Endothelial cell of umbilical vein (primary cell): ENCODE results near the gene ADD1. TPM values are rescaled to one million over a fixed set of nuclear protein-coding genes. Genes with fewer than 3 reads are reported as not detected.

Experiments
- BruUV-seq: library from RNA; stranded (reverse); fragments of 400-500 nt; replicated peaks from 2 replicates; lab custom pipeline; 2021; lab: Mats Ljungman, UMichigan
- CTCF ChIA-PET: fragments of 300-600, 350-600 bp; sonication (Branson Sonifier 250); formaldehyde crosslinking; loops from one replicate; lab custom pipeline; 2021; ENCODE audit warnings: antibody characterized with exemption, inconsistent platforms; lab: Charles Lee
- POLR2A ChIA-PET: fragments of 300-600, 350-600 bp; sonication (Branson Sonifier 250); formaldehyde crosslinking; loops from one replicate; lab custom pipeline; 2021; ENCODE audit warnings: antibody characterized with exemption, inconsistent platforms; lab: Charles Lee
- DNase-seq: peaks from one replicate; pipeline ENCODE4 v3.0.0-alpha.2; 2011; ENCODE audit warnings: low read depth, low spot score
- FAIRE-seq: peaks from 2 replicates; lab custom pipeline; 2011; peaks lifted over from hg19 to GRCh38; lab: Jason Lieb, UNC
- H2AFZ ChIP-seq: 2 replicates; pipeline ENCODE4 v1.6.0; 2012; ENCODE audit warnings: low read depth, low read length, control low read depth, inconsistent platforms
- H3K27ac ChIP-seq: 2 replicates; pipeline ENCODE4 v1.5.1; 2011; ENCODE audit warnings: low read depth, mild to moderate bottlenecking, control low read depth, low read length, moderate library complexity; ENCODE audit not compliant: insufficient read depth
- H3K27me3 ChIP-seq, 2 experiments: 2 replicates each; pipeline versions ENCODE4 v1.6.0 to v1.6.1; 2011; ENCODE audit warnings: low read length in 2 of 2, mixed read lengths in 1 of 2; ENCODE audit not compliant: control insufficient read depth in 2 of 2, insufficient read depth in 2 of 2
- H3K36me3 ChIP-seq, 2 experiments: 2 replicates in 1 of 2; 3 replicates in 1 of 2; pipeline ENCODE4 v1.5.1; 2011; ENCODE audit warnings: low read length in 2 of 2, mild to moderate bottlenecking in 1 of 2, moderate library complexity in 1 of 2; ENCODE audit not compliant: control insufficient read depth in 2 of 2, insufficient read depth in 2 of 2; ENCODE audit errors: extremely low read depth in 1 of 2
- H3K4me1 ChIP-seq: 3 replicates; pipeline ENCODE4 v1.5.1; 2011; ENCODE audit warnings: mild to moderate bottlenecking, low read length; ENCODE audit not compliant: control insufficient read depth, insufficient read depth; ENCODE audit errors: extremely low read depth
- H3K4me2 ChIP-seq: 2 replicates; pipeline ENCODE4 v1.6.1; 2011; ENCODE audit warnings: low read length, control low read depth, mixed read lengths; ENCODE audit not compliant: insufficient read depth
- H3K4me3 ChIP-seq, 3 experiments: fragments of 200-600 bp in 1 of 3; sonication (generic), shearing (Covaris generic) in 1 of 3; replicated peaks in 1 of 3; 2 replicates each; pipeline ENCODE4 v1.5.1; 2011 to 2016; ENCODE audit warnings: control low read depth in 3 of 3, low read length in 3 of 3, mild to moderate bottlenecking in 2 of 3, inconsistent platforms in 1 of 3, low read depth in 1 of 3, moderate library complexity in 1 of 3; ENCODE audit not compliant: insufficient read depth in 1 of 3
- H3K79me2 ChIP-seq: 2 replicates; pipeline ENCODE4 v1.6.0; 2012; ENCODE audit warnings: low read length, inconsistent platforms; ENCODE audit not compliant: control insufficient read depth, insufficient read depth
- H3K9ac ChIP-seq: replicated peaks from 2 replicates; pipeline ENCODE3; 2011; ENCODE audit warnings: low read length, control low read depth; ENCODE audit not compliant: insufficient read depth; ENCODE audit errors: extremely low read depth
- H3K9me1 ChIP-seq: replicated peaks from 3 replicates; pipeline ENCODE4 v1.6.0; 2011; ENCODE audit warnings: mild to moderate bottlenecking, low read length; ENCODE audit not compliant: control insufficient read depth, insufficient read depth; ENCODE audit errors: extremely low read depth
- H3K9me3 ChIP-seq: replicated peaks from 2 replicates; pipeline ENCODE4 v1.5.1; 2012; ENCODE audit warnings: low read length, inconsistent platforms; ENCODE audit not compliant: control insufficient read depth, insufficient read depth
- H4K20me1 ChIP-seq: replicated peaks from 2 replicates; pipeline ENCODE3; 2011; ENCODE audit warnings: mild to moderate bottlenecking, low read length; ENCODE audit not compliant: control insufficient read depth, insufficient read depth; ENCODE audit errors: extremely low read depth
- EZH2 ChIP-seq: IDR thresholded peaks from 2 replicates; pipeline ENCODE4 v1.6.1; 2012; ENCODE audit warnings: borderline replicate concordance, low read depth, mild to moderate bottlenecking, moderate library complexity, low read length, inconsistent platforms; ENCODE audit not compliant: severe bottlenecking
- GATA2 ChIP-seq: IDR thresholded peaks from 2 replicates; pipeline ENCODE4 v1.7.0; 2011; ENCODE audit warnings: low read depth, mild to moderate bottlenecking, moderate library complexity, mixed read lengths, low read length; ENCODE audit not compliant: insufficient read length, insufficient read depth
- JUN ChIP-seq: IDR thresholded peaks from 2 replicates; pipeline ENCODE4 v1.6.1; 2011; ENCODE audit warnings: borderline replicate concordance, low read depth; ENCODE audit not compliant: insufficient read length, insufficient read depth
- MAX ChIP-seq: IDR thresholded peaks from 2 replicates; pipeline ENCODE4 v1.6.1; 2011; ENCODE audit not compliant: insufficient read depth, insufficient read length
- MYC ChIP-seq: IDR thresholded peaks from one replicate; pipeline ENCODE4 v1.6.1; 2011; ENCODE audit warnings: mild to moderate bottlenecking, low read depth, low read length
- dilution Hi-C: fragments of 300-500 bp; cut with MboI; formaldehyde crosslinking; loops from one replicate; pipeline ENCODE4 v1.15.0; 2019; ENCODE audit warnings: low sequenced_read_pairs; ENCODE audit not compliant: extremely low pct_ligation_motif_present
- intact Hi-C: fragments of 100-400 bp; cut with micrococcal nuclease; formaldehyde crosslinking; loops from one replicate; pipeline ENCODE4 v1.10.0; 2022
- polyA plus RNA-seq, 4 experiments: library from polyadenylated mRNA; depleted of rRNA in 3 of 4; stranded (reverse) in 3 of 4; unstranded in 1 of 4; fragments of >200 nt; gene quantifications; 2 replicates each; pipeline versions ENCODE4 v1.2.1 to v1.2.3, GENCODE V29; 2011 to 2012; ENCODE audit warnings: missing spikeins in 1 of 4
- total RNA-seq: library from RNA; stranded (reverse); gene quantifications from 2 replicates; pipeline ENCODE4 v1.2.3, GENCODE V29; 2021

Gene ADD1
- total and polyA plus RNA-seq, 2 donors (not counting 3 experiments of a cell fraction or from before 2014, with no cell fraction given): 219 to 305 TPM

- Histone ChIP-seq H3K27ac (no peak overlapping the region), H3K4me3 (no peak overlapping the region), H3K9ac (no peak overlapping the region), H4K20me1 (no peaks in the 10 kb centered on the region), H3K9me3 (no peaks in the 10 kb centered on the region), H3K4me2 (no peak overlapping the region), H3K27me3 (no peaks in the 10 kb centered on the region), H2AFZ (no peak overlapping the region), H3K36me3 (peaks cover 12 to 19% of the 10 kb centered on the region in 2 experiments), H3K4me1 (peaks cover 12% of the 10 kb centered on the region), H3K9me1 (no peaks in the 10 kb centered on the region), H3K79me2 (peaks cover 12% of the 10 kb centered on the region)
- ChIA-PET POLR2A (no interaction called here), CTCF (interaction anchor here (0.8 to 2.1 kb wide), 3 partner anchors 8 to 122 kb away, joined by 3 to 5 read pairs (median 3); no protein-coding TSS in a partner anchor)
- dilution Hi-C loops (no loop called here), intact Hi-C loops (no loop called here)
- DNase-seq (no peak), FAIRE-seq (no peak)
- no TSS peak for BruUV-seq
- TF ChIP-seq GATA2 (no peak), MYC (no peak), JUN (no peak), EZH2 (no peak)
Measured at GRCh38 chr4:2886161-2886560, 42.5 kb downstream of the ADD1 start.

GRCh38 chr4:2886622-2887021 is 43.0 kb downstream of the ADD1 start:
- no TSS peak for BruUV-seq
- Histone ChIP-seq H3K36me3 (peaks cover 12 to 19% of the 10 kb centered on the region in 2 experiments), H3K9me3 (no peaks in the 10 kb centered on the region), H3K4me2 (no peak overlapping the region), H3K27me3 (no peaks in the 10 kb centered on the region), H3K79me2 (peaks cover 12% of the 10 kb centered on the region), H2AFZ (no peak overlapping the region), H3K9me1 (no peaks in the 10 kb centered on the region), H3K4me1 (peaks cover 7% of the 10 kb centered on the region), H4K20me1 (no peaks in the 10 kb centered on the region), H3K9ac (no peak overlapping the region), H3K27ac (no peak overlapping the region), H3K4me3 (no peak overlapping the region)
- DNase-seq: no peak
- ChIA-PET POLR2A (no interaction called here), CTCF (interaction anchor here (0.8 to 2.1 kb wide), 2 partner anchors 14 to 122 kb away, joined by 3 to 5 read pairs; no protein-coding TSS in a partner anchor)
- FAIRE-seq: no peak
- no peak for TF ChIP-seq MAX
- intact Hi-C loops (no loop called here), dilution Hi-C loops (no loop called here)
